C4-2B (cell line): ENCODE data around the gene AFDN.

Experiments used
- CTCF ChIP-seq: fragments of 450-650 bp; conservative IDR thresholded peaks from 2 replicates; pipeline ENCODE4 v1.5.1; 2017; ENCODE audit warnings: mild to moderate bottlenecking
- ZFX ChIP-seq: fragments of 450-650 bp; IDR thresholded peaks from 2 replicates; pipeline ENCODE4 v1.6.1; 2017

GRCh38 chr6:167996424-167997199 is 169.9 kb downstream of the AFDN start:
- TF ChIP-seq CTCF (no peak), ZFX (no peak)
